Measurements from ENCODE around the gene ZBTB20.

The ZBTB20 gene

DNA sequence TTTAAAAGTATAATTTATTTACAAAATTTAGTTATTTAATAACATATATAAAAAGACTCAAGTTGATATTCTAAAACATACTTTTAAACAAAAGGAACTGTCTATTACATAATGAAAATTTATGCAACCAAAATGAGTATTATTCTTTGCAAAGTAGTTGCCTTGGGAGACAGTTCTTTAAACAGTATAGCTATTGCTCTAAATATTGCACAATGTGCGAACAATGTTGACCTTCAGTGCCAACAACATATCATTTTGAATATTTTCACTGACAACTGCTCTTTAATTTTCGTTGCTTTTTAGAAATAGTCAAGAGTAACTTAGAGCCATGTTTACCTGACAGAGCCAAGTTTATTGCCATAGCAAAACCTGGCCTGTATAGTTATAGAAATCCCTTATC is 124.9 kb downstream of the ZBTB20 start:
- no peak for DNase-seq

DNA sequence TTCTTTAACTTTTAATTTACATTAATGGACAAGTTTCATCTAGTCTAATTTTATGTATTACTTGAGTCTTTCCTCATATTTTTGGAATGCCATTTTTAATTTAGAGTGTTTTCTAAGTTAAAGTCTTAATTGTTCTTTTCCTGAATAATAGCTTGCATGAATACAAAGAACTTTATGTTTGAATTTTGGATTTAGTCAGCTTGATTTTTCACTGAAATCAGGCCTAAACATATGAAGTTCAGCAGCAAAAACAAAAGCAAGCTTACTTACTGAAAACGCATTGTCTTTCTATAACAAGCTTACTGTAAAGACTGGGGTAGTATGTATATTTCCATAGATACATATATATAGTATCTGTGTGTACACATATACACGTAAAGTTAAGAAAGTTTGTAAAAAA is 126.0 kb downstream of the ZBTB20 start:
- no peak for DNase-seq

DNA sequence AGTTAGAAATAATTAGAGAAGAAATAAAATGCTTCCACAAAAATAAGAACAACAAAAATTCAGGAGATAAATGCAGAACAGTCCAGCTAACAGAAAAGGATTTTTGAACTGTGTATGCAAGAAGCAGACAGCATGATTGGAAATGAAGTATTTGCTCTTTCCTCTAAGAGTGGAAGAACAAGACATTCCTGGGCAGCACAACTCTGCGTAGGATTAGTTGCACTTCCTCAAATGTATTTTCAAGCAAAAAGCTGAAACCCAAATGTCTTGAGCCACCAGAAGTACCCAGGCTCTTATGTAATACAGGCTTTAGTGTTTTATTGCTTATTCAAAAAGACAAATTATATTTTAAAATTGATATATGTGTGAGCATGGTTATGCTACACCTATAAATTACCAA is 127.2 kb downstream of the ZBTB20 start:
- DNase-seq = peak in 3 of 51 donors; percentile 1 to 36 (median 1)

DNA sequence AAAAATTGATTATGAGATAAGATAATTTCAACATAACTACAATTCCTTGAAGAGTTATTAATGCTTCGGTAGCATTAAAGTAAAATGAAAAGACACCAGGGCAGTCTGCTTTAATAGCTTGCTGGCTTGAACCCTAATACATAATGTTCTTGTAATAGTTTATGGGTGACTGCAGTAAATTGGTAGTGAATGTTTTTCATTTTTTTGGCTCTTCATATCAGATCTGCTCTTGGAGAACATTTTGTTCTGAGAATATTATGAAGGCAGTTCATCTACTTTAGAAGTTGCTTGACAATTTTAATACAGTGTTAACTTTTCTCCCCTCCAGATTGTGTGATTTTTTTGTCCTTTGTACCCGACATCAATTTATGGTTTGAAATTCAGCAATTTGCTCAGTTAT is 128.4 kb downstream of the ZBTB20 start:
- DNase-seq = no peak

DNA sequence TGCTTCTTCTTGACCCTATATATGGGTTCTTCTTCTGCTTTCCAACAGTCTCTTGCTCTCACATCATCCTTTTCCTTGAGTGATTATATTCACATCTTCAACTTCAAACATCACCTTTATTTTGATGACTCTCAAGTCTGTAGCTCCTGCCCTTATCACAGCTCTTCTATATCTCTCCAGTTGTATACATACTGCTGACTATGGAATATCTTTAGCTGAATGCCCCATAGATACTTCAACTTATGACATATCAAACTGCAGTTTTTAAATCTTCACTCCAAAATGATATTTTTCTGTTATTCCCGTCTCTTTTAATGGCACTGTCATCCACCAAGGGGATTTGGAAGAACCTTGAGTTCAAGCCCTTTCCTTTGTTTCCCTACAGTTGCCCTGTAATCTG is 139.1 kb downstream of the ZBTB20 start:
- DNase-seq = no peak

DNA sequence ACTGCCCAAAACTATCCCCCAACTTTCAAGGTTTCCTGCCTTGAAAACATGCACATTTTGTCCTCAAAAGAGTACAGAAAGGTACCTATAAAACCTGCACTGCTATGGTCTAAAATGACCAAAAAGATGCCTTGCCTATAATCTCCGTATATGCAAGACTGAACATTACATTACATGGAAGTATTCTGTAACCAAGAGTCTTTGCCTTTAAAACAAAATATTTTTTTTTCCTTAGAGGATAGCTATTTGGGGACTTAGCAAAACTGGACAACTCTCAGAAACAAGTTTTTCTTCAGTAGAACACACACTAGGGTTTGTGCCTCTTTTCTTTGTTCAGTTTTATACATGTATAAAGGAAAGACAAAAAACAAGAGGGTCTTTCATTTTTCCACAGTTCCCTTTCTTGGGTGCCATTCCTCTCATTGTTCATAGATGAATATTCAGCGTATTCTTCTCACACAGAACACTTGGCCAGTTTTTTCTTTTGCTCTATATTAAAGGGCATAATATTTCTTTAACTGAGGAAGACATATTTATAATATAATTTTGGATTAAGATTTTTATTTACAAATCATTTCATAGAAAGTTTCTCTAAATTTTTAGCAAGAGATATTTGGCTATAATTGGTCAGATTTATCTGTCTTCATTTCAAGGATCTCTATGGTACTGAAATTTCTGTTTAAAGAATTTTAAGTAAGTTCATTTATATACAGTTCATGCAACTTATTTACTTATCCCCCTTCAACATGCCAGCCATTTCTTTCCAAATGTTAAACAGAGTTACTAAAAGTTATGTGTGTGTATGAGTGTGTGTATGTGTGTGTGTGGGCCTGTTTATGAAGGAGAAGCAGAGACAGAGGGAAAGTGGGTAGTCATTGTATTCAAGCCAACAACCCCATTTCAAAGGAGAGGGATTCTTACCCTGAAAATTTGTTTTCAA is 142.6 kb downstream of the ZBTB20 start:
- peak in 3 of 51 donors; percentile 21 to 36 (median 24) for DNase-seq

DNA sequence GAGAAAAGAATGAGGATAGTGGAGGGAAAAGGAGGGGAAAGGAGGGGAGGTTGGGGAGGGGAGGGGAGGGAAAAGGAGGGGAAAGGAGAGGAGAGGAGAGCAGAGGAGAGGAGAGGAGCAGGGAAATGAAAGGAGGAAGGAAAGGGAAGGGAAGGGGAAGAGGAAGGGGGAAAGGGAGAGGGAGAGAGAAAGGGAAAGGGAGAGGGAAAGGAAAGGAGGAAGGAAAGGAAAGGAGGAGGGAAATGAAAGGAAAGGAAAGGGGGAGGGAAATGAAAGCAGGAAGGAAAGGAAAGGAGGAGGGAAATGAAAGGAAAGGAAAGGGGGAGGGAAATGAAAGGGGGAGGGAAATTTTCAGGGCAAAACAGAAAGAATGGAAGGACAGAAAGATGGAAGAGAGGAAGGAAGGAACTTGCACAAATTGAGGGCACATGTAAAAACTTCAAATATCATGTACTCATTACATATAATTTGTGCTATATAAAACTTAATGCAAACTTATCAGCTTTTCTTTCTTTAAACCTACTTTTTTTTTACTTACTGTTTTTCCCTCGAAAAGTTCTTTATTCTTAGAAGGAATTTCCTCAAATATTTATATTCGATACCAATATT is 148.0 kb downstream of the ZBTB20 start:
- no peak for DNase-seq

DNA sequence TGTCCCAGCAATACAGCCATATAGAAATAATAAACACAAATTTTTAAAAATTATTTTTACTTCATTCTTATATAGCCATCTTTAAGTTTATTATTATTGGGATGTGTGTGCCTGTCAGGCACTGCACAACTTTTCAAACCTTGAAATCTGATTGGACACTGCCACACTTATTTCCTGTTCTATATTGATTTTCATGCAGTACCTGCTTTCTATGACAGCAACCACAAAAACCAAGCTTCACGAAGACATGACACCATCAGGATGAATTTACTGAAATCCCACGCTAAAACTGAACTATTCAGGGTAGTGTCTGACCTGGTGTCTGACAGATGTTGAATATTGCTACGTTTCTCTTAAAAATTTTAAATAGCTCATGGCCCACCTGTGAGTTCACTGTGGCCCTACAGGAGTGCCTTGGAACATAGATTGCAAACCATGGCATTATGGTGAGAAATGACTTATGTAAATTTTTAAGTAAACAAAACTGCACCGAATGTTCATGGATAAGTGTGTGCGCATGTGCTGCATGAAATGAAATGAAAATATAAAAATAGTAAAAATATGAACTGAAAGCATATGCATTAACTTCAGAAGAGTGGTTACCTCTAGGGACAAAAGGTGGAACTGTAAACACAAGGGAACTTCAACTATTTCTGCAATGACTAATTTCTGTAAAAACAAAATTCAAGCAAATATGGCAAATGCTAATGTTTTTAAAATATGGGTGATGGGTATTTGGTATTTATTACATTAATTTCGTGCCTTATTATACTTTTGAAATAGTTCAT is 152.3 kb downstream of the ZBTB20 start:
- no peak for DNase-seq

DNA sequence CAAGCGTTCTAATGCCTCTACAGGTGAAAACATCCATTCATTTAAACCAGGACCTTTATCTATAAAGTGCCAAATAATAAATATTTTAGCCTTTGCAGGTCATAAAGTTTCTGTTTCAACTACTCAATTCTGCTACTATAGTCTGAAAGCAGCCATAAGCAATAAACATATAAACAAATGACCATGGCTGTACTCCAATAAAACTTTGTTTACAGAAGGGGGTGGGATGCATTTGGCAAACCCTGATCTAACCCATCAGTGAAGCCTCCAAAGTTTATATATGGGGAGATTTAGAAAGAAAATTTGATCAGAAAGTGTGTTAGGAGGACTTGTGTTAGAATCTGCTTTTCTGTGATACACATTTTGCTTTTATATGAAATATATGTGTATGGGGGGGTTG is 161.3 kb downstream of the ZBTB20 start:
- no peak for DNase-seq

GRCh38 chr3:114983248-114983647 is 163.8 kb downstream of the ZBTB20 start:
- no peak for DNase-seq

- DNase-seq = no peak
Observed at GRCh38 chr3:114974387-114974786, 172.7 kb downstream of the ZBTB20 start.

DNA sequence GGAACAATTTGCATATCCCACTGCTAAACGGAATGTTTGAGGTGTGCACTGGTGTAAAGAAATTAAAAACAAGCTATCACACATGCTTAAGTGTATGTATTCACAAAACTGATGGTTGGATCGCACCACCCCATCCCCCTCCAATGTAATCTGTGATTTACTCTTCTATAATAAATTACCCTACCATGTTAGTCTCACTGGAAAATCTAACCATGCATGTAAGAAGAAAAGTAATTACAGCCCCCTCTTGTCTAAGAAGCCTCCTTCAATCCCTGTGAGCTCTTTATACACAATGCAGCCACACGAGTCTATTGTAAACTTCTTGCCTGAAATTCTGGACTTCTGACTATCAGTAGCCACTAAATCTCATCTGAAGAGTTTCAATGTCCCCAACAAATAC is 173.6 kb downstream of the ZBTB20 start:
- peak in 1 of 51 donors; percentile 14 for DNase-seq

GRCh38 chr3:114967168-114967567 is 179.9 kb downstream of the ZBTB20 start:
- no peak for DNase-seq

DNA sequence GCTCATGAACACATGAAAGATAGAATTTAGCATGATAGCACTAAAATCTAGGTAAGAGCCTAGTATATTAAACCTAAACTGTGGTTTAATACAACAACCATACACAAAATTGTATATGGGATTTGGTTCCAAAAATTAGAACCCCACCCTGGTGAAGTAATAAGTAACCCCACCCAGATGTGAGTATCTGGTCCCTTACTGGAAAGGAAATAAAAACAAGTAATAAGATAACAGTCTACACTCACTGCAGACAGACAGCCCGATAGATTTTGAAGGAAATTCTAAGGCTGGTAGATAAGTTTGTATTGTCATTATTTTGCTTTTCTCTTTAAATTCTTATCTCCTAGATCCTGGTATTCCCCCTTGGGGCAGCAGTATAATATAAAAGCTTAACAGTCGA is 184.9 kb downstream of the ZBTB20 start:
- no peak for DNase-seq

DNA sequence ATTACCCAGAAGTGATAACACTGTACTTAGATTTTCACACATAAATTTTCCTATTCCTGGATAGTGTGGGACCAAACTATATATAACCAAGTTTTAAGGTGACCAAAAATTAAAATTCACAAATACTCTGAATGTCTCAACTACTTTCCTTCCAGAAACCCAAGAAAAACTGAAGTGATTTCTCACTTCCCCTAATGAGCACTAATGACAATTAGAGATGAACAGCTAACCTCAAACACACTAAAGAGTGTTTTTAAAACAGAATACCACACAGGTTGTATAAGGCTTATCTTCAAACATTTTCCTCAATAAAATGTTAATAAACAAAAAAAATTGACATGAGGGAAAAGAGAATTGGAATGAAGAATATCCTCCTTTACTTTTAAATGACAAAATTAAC is 188.2 kb downstream of the ZBTB20 start:
- no peak for DNase-seq

DNA sequence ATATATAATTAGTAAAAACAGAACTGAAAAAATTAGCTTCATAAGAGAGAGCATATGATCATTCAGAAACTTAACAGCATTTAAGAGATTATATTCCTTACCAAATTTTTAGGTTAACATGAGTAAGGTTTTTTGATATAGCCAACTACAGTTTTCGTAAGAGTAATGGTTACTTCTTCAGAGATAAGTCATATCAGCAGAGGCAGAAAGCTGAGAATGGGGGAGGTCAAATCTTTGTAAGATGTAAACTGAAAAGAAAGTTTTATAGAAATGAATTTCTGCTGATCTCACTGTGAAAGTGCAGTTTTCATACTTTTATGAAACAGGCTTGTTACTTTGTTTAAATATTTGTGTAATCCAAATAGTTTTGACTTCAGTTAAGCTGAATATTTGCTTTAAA is 193.3 kb downstream of the ZBTB20 start:
- no peak for DNase-seq

GRCh38 chr3:114953215-114953799 is 193.8 kb downstream of the ZBTB20 start:
- DNase-seq = no peak

DNA sequence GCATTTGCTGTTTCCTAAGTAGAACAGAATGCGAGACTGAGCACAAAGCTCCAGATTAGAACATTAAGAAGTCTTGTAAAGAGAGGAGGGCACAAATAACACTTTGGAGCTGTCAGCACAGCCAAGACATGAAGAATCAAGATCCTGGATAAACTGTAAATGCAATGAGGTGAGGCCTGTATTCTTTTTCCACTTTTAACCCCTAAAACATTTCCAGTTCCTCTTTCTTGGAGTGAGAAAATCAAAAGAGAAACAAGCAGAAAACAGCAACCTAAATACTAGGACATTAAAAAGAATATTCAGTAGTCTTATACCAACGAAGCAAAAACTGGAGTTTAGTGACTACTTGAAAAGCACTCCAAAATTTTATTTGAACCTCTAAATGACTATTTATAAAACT is 204.3 kb downstream of the ZBTB20 start:
- no peak for DNase-seq

DNA sequence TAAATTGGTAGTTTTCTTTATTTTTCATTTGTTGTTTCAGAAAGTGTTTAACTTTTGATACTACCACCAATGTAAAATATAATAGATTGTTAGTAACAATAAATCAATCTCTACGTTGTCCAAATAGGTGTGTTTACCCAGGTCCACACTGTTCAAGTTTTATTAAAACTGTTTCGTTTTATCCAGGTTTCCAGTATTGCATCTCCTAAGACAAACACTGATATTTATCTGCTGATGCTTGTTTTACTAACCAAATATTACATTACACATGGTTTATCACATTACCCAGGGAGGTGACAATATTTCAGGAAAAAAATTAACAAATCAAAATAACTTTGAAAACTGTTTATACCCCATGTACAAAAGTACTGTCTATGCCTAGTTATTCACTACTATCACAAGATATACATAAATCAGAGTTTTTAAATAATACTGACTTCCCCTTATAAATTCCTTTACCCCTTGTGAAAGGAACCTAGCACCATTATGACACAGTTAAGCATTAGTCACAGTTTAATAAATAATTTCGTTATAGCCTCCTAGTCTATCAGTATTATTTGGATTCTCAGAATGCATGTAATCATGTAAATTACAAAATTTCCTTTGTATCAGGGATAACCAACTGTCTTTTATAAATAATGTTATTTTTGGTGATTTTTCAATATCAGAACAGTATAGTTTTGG is 205.3 kb downstream of the ZBTB20 start:
- no peak for DNase-seq

GRCh38 chr3:114939920-114940319 is 207.2 kb downstream of the ZBTB20 start:
- DNase-seq = no peak

DNA sequence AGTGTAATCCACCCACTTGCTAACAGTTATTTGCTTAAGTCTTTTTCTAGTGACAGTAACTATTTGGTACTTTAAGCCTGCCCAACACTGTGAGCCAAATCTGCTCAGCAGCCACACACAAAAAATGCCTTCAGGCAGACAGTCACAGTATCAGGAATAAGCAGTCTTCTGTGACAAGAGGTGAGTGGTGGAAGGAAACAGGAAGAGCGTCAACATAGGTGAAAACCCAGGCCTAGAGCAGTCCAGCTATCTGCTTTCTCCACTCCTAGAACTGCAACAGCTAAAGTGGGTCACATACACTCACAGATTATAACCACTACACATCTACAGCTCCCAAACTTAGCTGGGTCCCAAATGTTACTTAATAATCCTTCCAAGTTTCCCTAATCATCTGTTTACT is 213.7 kb downstream of the ZBTB20 start:
- DNase-seq = no peak

Measured in hypothalamus (tissue), 51 donors.